ENCODE results near the gene KIF1A.
A peak's percentile ranks its signal among the peaks of the same experiment; 100 is the strongest.
"Not testable (repeated sequence)": the region's sequence is repeated elsewhere in the genome, so short reads cannot be mapped to it uniquely, and the experiment has no call there.

The KIF1A gene

GRCh38 chr2:240846873-240847595, 27.0 kb upstream of the KIF1A start:
- DNase-seq (ENCODE audit: low read depth, low spot score) = no peak

- DNase-seq (ENCODE audit: low read depth, low spot score) = not testable (repeated sequence)
Measured at GRCh38 chr2:240846309-240846708, 26.3 kb upstream of the KIF1A start.

DNA sequence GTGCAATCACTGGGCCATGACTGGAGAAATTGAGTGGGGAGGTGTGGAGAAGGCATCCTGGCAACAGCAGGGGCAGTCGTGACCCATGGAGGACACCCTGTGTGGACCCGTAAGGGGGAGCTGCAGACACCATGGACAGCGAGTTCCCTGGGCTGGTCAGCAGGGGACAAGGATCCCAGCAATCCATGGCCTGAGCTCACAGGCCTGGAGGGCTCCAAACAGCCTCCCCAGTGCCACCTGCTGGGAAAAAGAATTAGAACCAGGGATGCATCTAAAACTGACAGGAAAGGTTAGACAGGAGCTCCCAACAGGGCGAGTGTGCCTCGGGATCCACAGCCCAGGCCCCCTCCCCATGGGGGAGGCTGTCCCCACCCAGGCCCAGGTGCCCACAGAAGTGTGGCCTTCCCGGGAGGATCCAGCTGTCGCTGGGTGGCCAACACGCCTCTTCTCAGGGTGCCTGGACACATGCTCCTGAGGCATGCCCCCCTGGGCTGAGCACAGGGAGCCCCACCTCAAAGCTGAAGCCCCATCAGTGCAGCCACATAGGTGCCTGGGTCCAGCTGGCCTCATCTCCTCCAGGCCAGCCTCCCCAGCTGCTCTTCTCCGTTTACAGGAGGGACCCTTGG, 20.5 kb upstream of the KIF1A start:
- DNase-seq (ENCODE audit: low read depth, low spot score) = no peak

DNA sequence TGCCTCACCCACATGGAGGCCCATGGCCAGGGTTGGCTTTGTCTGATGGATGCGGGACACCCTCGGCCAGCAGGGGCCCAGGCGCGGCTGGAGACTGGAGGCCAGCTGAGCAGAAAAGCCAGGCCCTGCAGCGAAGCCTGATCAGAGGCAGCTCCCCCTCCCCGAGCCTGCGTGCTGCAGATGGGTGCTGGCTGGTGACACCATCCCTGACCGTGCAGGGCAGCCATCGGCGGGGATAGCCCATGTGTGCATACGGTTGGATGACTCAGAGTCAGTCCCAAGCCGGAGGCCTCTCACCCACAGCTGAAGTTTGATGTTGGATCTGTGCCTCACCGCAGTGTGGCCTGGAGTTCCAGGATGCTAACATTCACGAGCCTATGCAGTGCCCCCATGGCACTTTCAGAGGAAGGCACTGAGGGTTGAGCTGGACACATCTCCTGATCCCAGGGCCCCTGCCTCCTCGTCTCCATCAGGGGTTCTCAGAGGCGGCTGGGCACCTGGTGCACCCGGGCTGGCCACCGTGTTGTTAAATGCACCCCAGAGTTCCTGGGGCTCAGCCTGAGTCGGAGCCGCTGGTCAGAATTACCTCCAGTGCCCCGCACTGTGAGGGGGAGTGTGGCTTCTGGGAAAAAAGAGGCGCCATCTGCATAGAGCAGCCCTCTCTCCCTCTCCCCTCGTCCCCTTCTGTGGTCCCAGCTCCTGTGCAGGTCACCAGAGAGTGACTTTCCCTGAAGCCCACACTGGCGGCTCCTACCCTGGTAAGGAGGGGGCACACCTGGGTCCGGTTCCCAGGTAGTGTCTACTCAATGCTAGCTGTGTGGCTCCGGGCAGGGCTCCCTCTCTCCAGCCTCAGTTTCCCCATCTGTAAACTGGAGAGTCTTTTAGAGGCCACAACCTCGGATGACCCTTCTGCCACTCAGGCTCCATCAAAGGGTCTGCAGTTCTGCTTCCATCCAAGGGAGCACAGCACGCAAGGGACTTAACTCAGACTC, 19.4 kb upstream of the KIF1A start:
- no peak for DNase-seq (ENCODE audit: low read depth, low spot score)

GRCh38 chr2:240837621-240838020, 17.6 kb upstream of the KIF1A start:
- DNase-seq (ENCODE audit: low read depth, low spot score) = no peak

DNA sequence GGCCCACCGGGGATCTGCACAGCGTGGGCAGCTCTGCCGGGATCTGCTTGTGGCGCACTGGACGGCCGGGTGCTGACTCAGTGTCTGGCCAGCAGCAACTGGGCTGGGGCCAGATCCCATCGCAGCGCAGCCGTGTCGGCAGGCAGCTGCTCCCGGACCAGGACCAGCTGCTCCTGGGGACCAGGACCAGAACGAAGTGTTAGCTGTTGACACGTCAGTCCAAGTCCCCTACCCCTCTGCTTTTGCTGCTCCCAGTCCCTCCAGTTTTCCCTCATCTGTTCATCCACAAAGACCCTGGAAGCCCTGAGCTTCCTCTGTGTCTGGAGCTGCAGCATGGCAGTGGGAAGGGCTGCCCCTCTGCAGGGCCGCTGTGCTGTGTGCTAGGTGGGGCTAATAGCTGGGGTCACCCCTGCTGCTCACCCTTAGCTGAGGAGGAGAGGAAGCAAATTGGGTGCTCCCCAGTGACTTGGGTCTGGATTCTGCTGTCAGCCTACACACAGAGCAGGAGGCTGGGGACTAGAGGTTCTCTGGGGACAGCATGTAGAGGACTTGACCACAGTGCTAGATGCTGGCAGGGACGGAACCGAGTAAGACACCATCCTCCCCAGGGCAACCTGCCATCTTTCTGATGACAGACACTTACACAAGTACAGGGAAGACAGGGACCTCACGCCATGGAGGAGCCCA, 16.9 kb upstream of the KIF1A start:
- no peak for DNase-seq (ENCODE audit: low read depth, low spot score)

GRCh38 chr2:240835528-240835927, 15.5 kb upstream of the KIF1A start:
- DNase-seq (ENCODE audit: low read depth, low spot score) = no peak

- no peak for DNase-seq (ENCODE audit: low read depth, low spot score)
Measured at GRCh38 chr2:240834377-240834975, 14.5 kb upstream of the KIF1A start.

- no peak for DNase-seq (ENCODE audit: low read depth, low spot score)
Measured at GRCh38 chr2:240833724-240834285, 13.8 kb upstream of the KIF1A start.

GRCh38 chr2:240832921-240833494, 13.0 kb upstream of the KIF1A start:
- no peak for DNase-seq (ENCODE audit: low read depth, low spot score)

DNA sequence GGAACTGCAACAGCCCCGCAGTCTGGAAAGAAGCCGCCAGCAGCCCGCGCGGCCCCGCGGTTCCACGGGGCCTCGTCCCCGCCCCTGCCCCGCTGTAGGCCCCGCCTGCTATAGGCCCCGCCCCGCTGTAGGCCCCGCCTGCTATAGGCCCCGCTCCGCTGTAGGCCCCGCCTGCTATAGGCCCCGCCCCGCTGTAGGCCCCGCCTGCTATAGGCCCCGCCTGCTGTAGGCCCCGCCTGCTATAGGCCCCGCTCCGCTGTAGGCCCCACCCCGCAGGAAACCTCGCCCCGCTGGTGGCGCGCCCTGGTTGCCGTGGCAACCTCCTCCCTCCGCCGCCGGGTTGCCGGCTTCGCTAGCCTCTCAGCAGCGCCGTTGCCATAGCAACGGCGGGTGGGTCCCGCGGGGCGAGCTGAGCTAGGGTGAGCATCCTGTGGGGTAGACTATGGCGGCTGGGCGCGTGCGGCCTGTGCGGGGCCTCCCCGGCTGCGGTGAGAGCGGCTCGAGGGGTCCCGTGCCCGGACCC, 12.2 kb upstream of the KIF1A start:
- DNase-seq (ENCODE audit: low read depth, low spot score) = peak; percentile 33

DNA sequence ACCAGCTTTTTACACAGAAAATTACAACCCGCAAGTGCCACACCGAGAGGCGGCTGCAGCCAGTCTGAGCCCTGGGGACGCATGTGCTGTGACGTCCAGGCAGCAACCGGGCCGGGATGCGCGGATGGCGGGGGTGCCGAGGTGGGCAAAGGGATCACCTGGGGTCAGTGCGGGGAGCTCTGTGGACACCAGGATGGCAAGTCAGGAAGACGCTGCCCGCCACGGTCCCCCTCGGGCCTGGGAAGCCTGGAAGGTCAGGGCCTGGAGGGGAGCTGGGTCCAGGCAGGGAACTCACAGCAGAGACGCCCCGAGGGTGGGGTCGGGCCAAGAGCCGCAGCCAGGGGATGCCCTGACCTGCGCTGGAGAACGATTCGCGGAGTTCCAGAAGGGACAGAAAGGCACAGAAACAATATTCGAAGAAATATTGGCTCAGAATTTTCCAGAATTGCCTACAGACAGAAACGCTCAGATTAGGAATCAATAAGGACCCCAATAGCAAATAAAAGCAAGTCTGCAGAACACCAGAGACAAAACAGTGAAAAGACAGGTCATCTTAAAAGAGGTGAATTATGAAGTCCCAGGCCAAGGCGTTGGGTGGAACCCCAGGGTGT, 11.7 kb upstream of the KIF1A start:
- DNase-seq (ENCODE audit: low read depth, low spot score) = no peak

GRCh38 chr2:240825476-240825875, 5.5 kb upstream of the KIF1A start:
- no peak for DNase-seq (ENCODE audit: low read depth, low spot score)

DNA sequence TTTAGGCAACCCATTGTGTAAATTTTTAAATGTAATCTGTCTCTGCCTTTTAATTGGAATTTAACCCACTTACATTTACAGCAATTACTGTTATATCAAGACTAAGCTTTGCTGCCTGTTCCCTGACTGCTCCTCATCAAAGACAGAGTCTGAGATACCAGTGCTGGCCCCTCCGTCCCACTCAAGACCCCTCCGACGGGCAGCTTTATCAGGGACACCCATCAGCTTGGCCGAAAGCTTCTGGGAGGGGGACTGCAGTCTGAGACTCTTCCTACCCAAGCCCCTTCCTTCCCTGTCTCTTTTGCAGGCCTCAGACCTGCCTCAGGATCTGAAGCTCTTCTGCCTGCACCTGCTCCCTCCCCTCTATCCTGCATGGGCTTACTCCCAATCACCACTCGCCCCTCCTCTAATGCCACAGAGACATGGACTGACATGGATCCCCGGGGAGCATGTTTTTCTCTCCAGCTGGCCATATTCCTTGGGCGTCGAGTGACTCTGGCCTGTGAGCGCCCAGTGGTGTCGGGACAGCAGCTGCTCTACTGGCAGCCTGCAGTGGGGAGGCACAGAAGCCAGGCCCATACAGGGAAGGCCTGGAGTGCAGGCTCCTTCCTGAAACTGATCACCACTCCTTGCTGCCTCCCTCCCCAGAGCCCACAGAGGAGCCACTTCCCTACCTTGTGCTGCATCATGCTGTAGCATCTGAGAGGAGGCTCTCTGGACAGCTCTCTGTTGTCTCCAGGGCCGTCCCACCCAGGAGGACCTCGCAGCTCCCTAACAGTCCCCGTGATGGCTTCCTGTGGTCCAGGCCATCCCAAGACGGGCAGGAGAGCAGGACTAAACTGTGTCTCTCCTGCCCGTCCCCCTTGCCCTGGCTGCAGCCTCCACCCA, 3.7 kb upstream of the KIF1A start:
- no peak for DNase-seq (ENCODE audit: low read depth, low spot score)

DNA sequence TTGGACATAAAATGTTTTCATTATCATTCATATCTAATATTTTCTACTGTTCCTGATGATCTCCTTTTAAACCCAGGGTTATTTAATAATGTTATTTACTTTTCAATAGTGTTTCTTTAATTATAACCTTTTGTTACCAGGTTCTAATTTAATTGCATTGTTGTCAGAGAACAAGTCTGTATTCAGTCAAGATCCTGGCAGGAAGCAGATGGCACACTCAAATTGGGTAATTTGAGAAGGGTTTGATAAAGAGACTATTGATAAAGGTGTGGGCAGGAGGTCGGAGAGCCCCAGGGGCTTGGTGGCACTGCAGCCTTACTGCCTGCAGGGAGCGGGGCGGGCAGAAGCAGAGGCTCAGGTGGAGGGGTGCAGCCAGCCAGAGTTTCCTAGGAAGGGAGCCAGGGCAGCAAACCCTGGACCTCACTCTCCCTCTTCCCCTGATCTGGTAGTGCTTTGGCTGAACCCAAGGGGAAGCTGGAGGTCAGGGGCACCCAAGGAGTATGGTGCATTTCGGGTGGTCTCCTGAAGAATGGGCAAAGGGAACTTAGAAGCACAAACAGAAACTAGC, 2.3 kb upstream of the KIF1A start:
- no peak for DNase-seq (ENCODE audit: low read depth, low spot score)

- DNase-seq (ENCODE audit: low read depth, low spot score) = no peak
Measured at GRCh38 chr2:240821429-240821778, 1.4 kb upstream of the KIF1A start.

DNA sequence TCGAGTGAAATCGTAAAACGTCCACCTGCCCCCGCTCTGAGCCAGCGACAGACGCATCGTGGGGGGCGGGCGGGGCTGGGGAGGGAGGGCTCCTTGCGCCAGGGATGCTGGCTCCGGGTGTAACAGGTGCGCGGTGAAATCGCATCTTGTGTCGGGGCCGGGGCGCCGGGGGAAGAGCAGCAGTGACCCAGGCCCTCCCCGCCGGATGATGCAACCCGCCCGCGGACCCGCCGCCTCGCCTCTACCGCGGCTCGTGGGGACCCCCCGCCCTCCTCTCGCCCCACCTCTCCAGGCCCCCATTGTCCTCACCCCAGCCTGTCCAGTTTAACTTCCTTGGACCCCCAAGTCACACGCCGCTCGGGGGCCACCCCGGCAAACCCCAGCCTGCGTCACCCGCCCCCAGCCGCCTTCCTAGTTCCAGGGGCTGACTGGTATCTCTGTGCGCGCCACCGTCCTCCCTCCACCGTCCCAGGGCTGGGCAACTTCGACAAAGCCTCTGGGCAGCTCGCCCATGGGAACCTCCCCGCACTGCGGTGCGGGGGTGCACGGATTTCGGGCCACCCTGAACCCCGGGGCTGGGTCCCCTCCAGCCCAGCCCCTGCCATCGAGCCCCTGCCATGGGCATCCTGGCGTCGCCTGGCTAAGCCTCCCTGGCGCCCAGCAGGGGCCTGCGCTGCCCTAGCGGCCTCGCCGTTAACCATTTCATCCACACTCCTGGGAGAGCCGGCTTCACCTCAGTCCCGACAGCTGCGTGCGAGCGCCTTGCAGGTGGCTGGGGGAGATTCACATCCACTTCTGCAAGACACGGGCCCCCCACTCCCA, 799 bp upstream of the KIF1A start:
- DNase-seq (ENCODE audit: low read depth, low spot score) = no peak
